ENCODE data around the gene APIP.

APIP gene

GRCh38 chr11:34911676-34912075 is 4.5 kb downstream of the APIP start:
- TF ChIP-seq CTCF (IDR thresholded peaks at IDR 0.05; ENCODE audit: low read depth, low read length), result no peak
- no peak overlapping the region for H3K4me3 ChIP-seq (replicated peaks in 1 of 2; ENCODE audit: low read depth in 2 of 2, low read length in 2 of 2)
- DNase-seq (ENCODE audit: low read depth in 2 of 2), result no peak

- DNase-seq (ENCODE audit: low read depth in 2 of 2), result no peak
- no peak overlapping the region for H3K4me3 ChIP-seq (replicated peaks in 1 of 2; ENCODE audit: low read depth in 2 of 2, low read length in 2 of 2)
- no peak for TF ChIP-seq CTCF (IDR thresholded peaks at IDR 0.05; ENCODE audit: low read depth, low read length)
Observed at GRCh38 chr11:34910817-34911216, 5.4 kb downstream of the APIP start.

GRCh38 chr11:34909955-34910354 is 6.2 kb downstream of the APIP start:
- peak in 1 of 2 donors; percentile 20 for DNase-seq (ENCODE audit: low read depth in 2 of 2)
- TF ChIP-seq CTCF (IDR thresholded peaks at IDR 0.05; ENCODE audit: low read depth, low read length), result no peak
- H3K4me3 ChIP-seq (replicated peaks in 1 of 2; ENCODE audit: low read depth in 2 of 2, low read length in 2 of 2), result no peak overlapping the region

GRCh38 chr11:34909415-34909814 is 6.8 kb downstream of the APIP start:
- no peak for TF ChIP-seq CTCF (IDR thresholded peaks at IDR 0.05; ENCODE audit: low read depth, low read length)
- H3K4me3 ChIP-seq (replicated peaks in 1 of 2; ENCODE audit: low read depth in 2 of 2, low read length in 2 of 2), result no peak overlapping the region
- DNase-seq (ENCODE audit: low read depth in 2 of 2), result no peak

GRCh38 chr11:34907934-34908593 is 8.1 kb downstream of the APIP start:
- no peak overlapping the region for H3K4me3 ChIP-seq (replicated peaks in 1 of 2; ENCODE audit: low read depth in 2 of 2, low read length in 2 of 2)

GRCh38 chr11:34905666-34906065 is 10.5 kb downstream of the APIP start:
- TF ChIP-seq CTCF (IDR thresholded peaks at IDR 0.05; ENCODE audit: low read depth, low read length), result no peak
- H3K4me3 ChIP-seq (replicated peaks in 1 of 2; ENCODE audit: low read depth in 2 of 2, low read length in 2 of 2), result no peak overlapping the region
- no peak for DNase-seq (ENCODE audit: low read depth in 2 of 2)

More at GRCh38 chr11:34907934-34908593, 8.1 kb downstream of the APIP start:
- TF ChIP-seq CTCF (IDR thresholded peaks at IDR 0.05; ENCODE audit: low read depth, low read length), result no peak
- DNase-seq (ENCODE audit: low read depth in 2 of 2), result no peak
